ENCODE results near the gene KIF5C.

- TF ChIP-seq CTCF (conservative IDR thresholded peaks at IDR 0.05; ENCODE audit: low read length) (no peak), EZH2phosphoT487 (IDR thresholded peaks at IDR 0.05; ENCODE audit: borderline replicate concordance) (no peak)
These were observed 108.9 kb downstream of the KIF5C start for GRCh38 chr2:148983896-148984295.
